Kidney (tissue), 14 donors: ENCODE measurements around the gene FER. TPM values are rescaled to one million over a fixed set of nuclear protein-coding genes. Genes with fewer than 3 reads are reported as not detected.

Experiments used
- DNase-seq, 5 donors: peaks; one replicate each; pipeline ENCODE4 v3.0.0-alpha.2; 2013 to 2020
- FAIRE-seq: peaks from 2 replicates; lab custom pipeline; 2012; peaks lifted over from hg19 to GRCh38; lab: Jason Lieb, UNC
- H3K27ac ChIP-seq, 2 donors: one replicate each; pipeline ENCODE4 v1.7.0; 2013; ENCODE audit warnings: low read depth in 2 of 2, low read length in 2 of 2, inconsistent platforms in 1 of 2
- H3K27me3 ChIP-seq: one replicate; pipeline ENCODE4 v1.7.1; 2013; ENCODE audit warnings: low read length, inconsistent platforms; ENCODE audit not compliant: control insufficient read depth, insufficient read depth
- H3K36me3 ChIP-seq, 3 donors: one replicate each; pipeline versions ENCODE4 v1.7.0 to v1.7.1; 2013; ENCODE audit warnings: low read length in 3 of 3, control low read depth in 1 of 3, inconsistent platforms in 1 of 3; ENCODE audit not compliant: insufficient read depth in 3 of 3, control insufficient read depth in 2 of 3
- H3K4me1 ChIP-seq, 3 donors: one replicate each; pipeline versions ENCODE4 v1.7.0 to v1.7.1; 2013; ENCODE audit warnings: low read length in 3 of 3, inconsistent platforms in 1 of 3, low read depth in 1 of 3; ENCODE audit not compliant: control insufficient read depth in 2 of 3, insufficient read depth in 2 of 3
- H3K4me3 ChIP-seq, 3 donors: one replicate each; pipeline versions ENCODE4 v1.7.0 to v1.8.1; 2013; ENCODE audit warnings: low read length in 3 of 3, control low read depth in 1 of 3, inconsistent platforms in 1 of 3
- H3K9ac ChIP-seq, 3 donors: one replicate each; pipeline versions ENCODE4 v1.7.0 to v1.7.1; 2013; ENCODE audit warnings: low read length in 3 of 3, control low read depth in 1 of 3, inconsistent platforms in 1 of 3
- H3K9me3 ChIP-seq, 3 donors: one replicate each; pipeline versions ENCODE4 v1.7.0 to v1.7.1; 2013; ENCODE audit warnings: low read length in 3 of 3, control low read depth in 1 of 3, inconsistent platforms in 1 of 3; ENCODE audit not compliant: control insufficient read depth in 2 of 3, insufficient read depth in 1 of 3
- intact Hi-C: fragments of 100-400 bp; cut with DNase I; formaldehyde crosslinking; loops from one replicate; pipeline ENCODE4 v1.11.1; 2022
- polyA plus RNA-seq: library from polyadenylated mRNA; stranded (reverse); fragments of 350-450 nt; fragmentation: Illumina TruSeq; extraction: RNeasy Lipid Tissue Mini Kit (QIAGEN cat#74804); gene quantifications from one replicate; pipeline ENCODE4 v1.2.3, GENCODE V29; 2014; ENCODE audit warnings: low read depth, low replicate concordance; ENCODE audit not compliant: insufficient read depth
- total RNA-seq: library from RNA; stranded (reverse); fragmentation: NEBNext Ultra II Directional; extraction: Animal tissue kit (Norgen Biotek cat#: 25700); gene quantifications from one replicate; pipeline ENCODE4 v1.2.1, GENCODE V29; 2021
- TF ChIP-seq, protein P1 (sequence below): IDR thresholded peaks from 3 replicates; pipeline ENCODE4 v1.5.1; 2012; ENCODE audit warnings: mild to moderate bottlenecking, moderate library complexity, borderline replicate concordance; ENCODE audit not compliant: insufficient read depth; ENCODE audit errors: extremely low read depth
- donor health status: control.
- donor health status: control.
- donor health status: control.
- donor health status: control.
- donor health status: control.
- donor health status: DM: yes; HTN: yes; CAD: no.
- donor health status: Normal renal cell carcinoma (clear cell type).

FER gene
- total and polyA plus RNA-seq, 2 donors from 2014 or later = 2.1 to 38.2 TPM

DNA sequence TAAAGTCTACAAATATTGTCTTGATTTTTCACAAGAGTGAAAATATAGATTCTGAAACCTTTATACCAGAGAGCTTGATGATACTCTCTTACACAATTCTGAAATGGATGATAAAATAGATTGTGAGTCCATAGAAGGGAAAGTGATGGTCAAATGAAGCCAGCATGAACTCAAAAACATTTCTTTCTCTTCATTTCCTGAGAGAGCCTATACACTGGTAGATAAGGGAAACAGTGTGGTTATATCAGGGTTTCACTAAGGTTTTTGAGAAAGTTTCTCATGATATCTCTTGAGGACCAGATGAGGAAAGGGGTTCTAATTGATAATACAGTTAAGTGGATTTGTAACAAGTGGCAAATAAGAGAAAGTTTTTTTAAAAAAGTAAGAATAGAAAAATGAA, 407.9 kb downstream of the FER start:
- Histone ChIP-seq H3K27ac (no peak overlapping the region), H3K9me3 (no peaks in the 10 kb centered on the region), H3K27me3 (no peaks in the 10 kb centered on the region), H3K9ac (no peak overlapping the region), H3K36me3 (no peaks in the 10 kb centered on the region), H3K4me1 (no peaks in the 10 kb centered on the region), H3K4me3 (no peak overlapping the region)
- TF ChIP-seq, protein P1, sequence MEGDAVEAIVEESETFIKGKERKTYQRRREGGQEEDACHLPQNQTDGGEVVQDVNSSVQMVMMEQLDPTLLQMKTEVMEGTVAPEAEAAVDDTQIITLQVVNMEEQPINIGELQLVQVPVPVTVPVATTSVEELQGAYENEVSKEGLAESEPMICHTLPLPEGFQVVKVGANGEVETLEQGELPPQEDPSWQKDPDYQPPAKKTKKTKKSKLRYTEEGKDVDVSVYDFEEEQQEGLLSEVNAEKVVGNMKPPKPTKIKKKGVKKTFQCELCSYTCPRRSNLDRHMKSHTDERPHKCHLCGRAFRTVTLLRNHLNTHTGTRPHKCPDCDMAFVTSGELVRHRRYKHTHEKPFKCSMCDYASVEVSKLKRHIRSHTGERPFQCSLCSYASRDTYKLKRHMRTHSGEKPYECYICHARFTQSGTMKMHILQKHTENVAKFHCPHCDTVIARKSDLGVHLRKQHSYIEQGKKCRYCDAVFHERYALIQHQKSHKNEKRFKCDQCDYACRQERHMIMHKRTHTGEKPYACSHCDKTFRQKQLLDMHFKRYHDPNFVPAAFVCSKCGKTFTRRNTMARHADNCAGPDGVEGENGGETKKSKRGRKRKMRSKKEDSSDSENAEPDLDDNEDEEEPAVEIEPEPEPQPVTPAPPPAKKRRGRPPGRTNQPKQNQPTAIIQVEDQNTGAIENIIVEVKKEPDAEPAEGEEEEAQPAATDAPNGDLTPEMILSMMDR = no peak
- FAIRE-seq (no peak), DNase-seq (no peak)
- intact Hi-C loops = no loop called here

DNA sequence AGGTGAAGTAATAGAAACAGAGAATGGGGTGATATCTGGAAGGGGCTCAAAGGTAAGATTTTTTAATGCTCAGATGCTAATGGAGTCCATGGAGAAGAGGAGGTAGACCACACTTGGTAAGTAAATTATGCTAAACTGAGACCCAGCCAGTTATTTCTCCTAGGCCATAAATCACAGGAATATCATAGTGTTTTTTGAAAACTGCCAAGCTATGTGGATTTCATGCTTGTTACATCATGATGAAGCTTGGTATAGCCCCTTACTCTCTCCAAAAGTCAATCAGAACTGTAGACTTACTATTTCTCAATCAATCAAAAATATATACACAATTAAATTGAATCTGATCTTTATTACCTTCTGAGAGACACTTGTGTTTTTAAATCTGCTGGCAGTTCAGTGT, 409.2 kb downstream of the FER start:
- H3K9ac ChIP-seq = no peak overlapping the region
- H3K4me1 ChIP-seq = no peaks in the 10 kb centered on the region
- H3K4me3 ChIP-seq = no peak overlapping the region
- DNase-seq = no peak
- no peaks in the 10 kb centered on the region for H3K36me3 ChIP-seq
- H3K9me3 ChIP-seq = no peaks in the 10 kb centered on the region
- intact Hi-C loops = no loop called here
- TF ChIP-seq, protein P1 = no peak
- no peak for FAIRE-seq
- no peak overlapping the region for H3K27ac ChIP-seq
- H3K27me3 ChIP-seq = no peaks in the 10 kb centered on the region

DNA sequence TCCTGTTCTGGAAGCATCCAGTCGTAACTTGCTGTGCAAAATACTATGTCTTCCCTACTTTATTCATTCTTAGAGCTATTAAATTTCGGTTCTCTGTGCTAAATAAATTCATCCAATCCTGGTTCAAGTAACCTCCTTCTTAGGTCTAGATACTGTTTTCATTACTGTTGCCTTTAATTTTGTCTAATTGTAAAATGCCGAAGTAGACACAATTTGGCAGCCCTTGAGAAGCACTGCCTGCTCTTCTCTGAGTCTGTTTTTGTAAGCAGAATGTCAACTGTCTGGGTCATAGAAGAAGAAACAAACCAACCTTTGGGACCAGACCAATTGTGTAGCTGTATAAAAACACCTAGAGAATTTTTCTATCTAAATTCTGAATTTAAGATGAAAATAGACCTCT, 412.8 kb downstream of the FER start:
- Histone ChIP-seq H3K27me3 (no peaks in the 10 kb centered on the region), H3K9me3 (no peaks in the 10 kb centered on the region), H3K9ac (no peak overlapping the region), H3K4me1 (no peaks in the 10 kb centered on the region), H3K27ac (no peak overlapping the region), H3K36me3 (no peaks in the 10 kb centered on the region), H3K4me3 (no peak overlapping the region)
- FAIRE-seq (no peak), DNase-seq (no peak)
- TF ChIP-seq, protein P1 = no peak
- intact Hi-C loops = no loop called here
